ENCODE measurements around the gene GALNT9. TPM values are rescaled to one million over a fixed set of nuclear protein-coding genes. Genes with fewer than 3 reads are reported as not detected.

The GALNT9 gene
- total and polyA plus RNA-seq, 5 donors from 2014 or later: 0.37 to 0.69 (median 0.64) TPM; not detected in 2

DNA sequence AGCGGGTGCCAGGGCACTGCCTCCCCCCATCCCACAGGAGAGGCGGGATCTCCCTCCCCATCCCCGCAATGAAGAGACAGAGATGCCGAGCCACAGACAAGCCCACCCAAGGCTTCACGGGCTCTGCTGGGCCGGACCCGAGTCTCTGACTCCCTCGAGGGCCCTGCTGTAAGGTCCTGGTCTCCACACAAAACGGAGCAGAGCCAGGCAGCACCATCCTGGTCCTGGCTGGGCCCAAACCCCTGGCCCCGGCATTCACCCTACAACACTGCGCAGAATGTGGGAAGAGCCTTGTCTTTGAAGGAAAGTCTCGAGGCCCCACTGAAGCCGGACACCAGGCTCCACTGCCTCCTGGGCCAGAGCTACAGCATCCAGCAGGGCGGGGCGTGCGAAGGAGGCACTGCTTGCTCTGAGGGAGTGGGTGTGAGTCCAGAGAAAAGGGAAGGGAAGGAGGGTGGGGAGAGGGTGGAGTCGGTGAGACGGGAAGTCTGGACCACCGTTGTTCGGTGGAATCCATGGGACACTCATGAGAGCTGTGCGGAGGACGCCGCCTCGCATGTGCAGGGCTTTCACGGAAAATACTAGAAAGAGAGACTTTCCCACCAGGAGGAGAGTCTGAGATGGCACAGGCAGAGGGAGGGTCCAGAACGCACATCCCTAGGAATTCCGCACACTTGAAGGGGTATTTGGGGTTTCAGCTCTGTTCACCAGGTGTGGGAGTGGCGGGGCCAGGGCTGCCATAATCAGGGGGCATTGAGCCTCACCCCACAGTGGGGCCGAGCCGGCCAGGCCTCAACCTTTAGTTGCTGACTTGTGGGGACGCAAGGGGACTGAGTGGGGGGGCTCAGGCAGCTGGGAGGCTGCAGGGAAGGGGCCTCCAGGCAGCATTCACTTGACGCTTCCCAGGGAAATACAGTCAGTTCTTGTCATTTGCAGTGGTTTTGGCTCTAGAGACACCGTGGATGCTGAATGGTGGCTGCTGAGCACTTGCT is 36.8 kb downstream of the GALNT9 start:
- Histone ChIP-seq H3K27me3 (ENCODE audit: control insufficient read depth, insufficient read depth, low read length) (no peaks in the 10 kb centered on the region), H3K36me3 (ENCODE audit: control insufficient read depth, insufficient read depth, low read length) (no peaks in the 10 kb centered on the region), H3K9me3 (ENCODE audit: control insufficient read depth in 2 of 2, low read length in 2 of 2) (no peaks in the 10 kb centered on the region), H3K4me3 (ENCODE audit: low read depth, low read length) (no peak overlapping the region), H3K27ac (ENCODE audit: insufficient read depth, low read length, poor library complexity, severe bottlenecking) (no peak overlapping the region), H3K4me1 (ENCODE audit: control insufficient read depth, insufficient read depth, low read length, poor library complexity, severe bottlenecking) (no peaks in the 10 kb centered on the region)
- peaks cover 0 to 3% (median 0%) of the 10 kb centered on the region in 4 donors for H3K4me1 Mint-ChIP-seq
- H3K9me3 Mint-ChIP-seq: peaks cover 0 to 3% (median 0%) of the 10 kb centered on the region in 7 donors
- no peaks in the 10 kb centered on the region for H3K36me3 Mint-ChIP-seq
- H3K27ac Mint-ChIP-seq: no peak overlapping the region
- no peak for ATAC-seq (ENCODE audit: low read depth in 2 of 2)
- no peaks in the 10 kb centered on the region for H3K27me3 Mint-ChIP-seq
- no peak overlapping the region for H3K4me3 Mint-ChIP-seq
- DNase-seq: no peak

DNA sequence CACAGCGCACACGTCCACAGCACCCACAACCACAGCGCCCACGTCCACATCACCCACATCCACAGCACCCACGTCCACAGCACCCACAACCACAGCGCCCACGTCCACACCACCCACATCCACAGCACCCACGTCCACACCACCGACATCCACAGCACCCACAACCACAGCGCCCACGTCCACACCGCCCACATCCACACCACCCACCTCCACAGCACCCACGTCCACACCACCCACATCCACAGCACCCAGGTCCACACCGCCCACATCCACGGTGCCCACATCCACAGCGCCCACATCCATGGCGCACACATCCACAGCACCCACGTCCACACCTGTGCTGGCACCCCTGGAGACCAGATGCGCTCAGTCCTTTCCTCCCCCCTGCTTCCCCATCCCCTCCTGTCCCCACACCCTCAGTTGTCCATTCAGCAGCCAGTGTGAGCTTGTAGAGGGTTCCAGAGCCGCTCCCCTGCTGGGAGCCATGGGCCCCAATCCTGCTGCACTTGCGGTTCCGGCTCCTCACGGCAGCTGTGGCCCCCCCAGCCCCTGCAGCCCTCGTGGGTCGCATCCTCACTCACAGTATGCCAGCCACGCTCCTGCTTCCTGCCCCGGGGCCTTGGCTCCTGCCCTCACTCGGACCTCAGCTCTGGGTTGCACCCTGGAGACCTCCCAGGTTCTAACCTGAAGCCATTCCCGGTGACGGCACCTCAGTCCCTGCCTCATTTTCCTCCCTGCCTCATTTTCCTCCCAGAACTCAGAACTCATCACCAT is 37.8 kb downstream of the GALNT9 start:
- no peaks in the 10 kb centered on the region for H3K36me3 Mint-ChIP-seq
- Histone ChIP-seq H3K9me3 (ENCODE audit: control insufficient read depth in 2 of 2, low read length in 2 of 2) (no peaks in the 10 kb centered on the region), H3K27me3 (ENCODE audit: control insufficient read depth, insufficient read depth, low read length) (no peaks in the 10 kb centered on the region), H3K4me1 (ENCODE audit: control insufficient read depth, insufficient read depth, low read length, poor library complexity, severe bottlenecking) (no peaks in the 10 kb centered on the region), H3K27ac (ENCODE audit: insufficient read depth, low read length, poor library complexity, severe bottlenecking) (no peak overlapping the region), H3K4me3 (ENCODE audit: low read depth, low read length) (no peak overlapping the region), H3K36me3 (ENCODE audit: control insufficient read depth, insufficient read depth, low read length) (no peaks in the 10 kb centered on the region)
- no peak overlapping the region for H3K27ac Mint-ChIP-seq
- peaks cover 0 to 3% (median 0%) of the 10 kb centered on the region in 4 donors for H3K4me1 Mint-ChIP-seq
- DNase-seq (no peak), ATAC-seq (ENCODE audit: low read depth in 2 of 2) (no peak)
- H3K27me3 Mint-ChIP-seq: no peaks in the 10 kb centered on the region
- H3K4me3 Mint-ChIP-seq: no peak overlapping the region
- peaks cover 0 to 3% (median 0%) of the 10 kb centered on the region in 7 donors for H3K9me3 Mint-ChIP-seq

DNA sequence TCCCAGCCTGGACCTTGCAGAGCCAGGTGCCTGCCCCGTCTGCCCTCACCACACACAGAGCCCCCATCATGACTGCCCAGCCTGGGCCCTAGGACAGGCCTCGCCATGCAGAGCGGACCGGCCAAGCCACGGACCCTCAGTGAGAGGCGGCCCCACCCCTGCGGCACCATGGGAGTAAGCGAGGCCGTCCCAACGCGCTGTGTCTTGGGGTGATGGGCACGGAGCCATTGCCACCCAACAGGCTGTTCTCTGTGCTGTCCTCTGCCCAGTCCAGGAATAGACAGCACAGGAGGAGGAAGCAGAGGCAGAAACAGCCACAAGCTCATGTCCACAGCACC is 39.2 kb downstream of the GALNT9 start:
- Mint-ChIP-seq H3K4me1 (peaks cover 0 to 6% (median 0%) of the 10 kb centered on the region in 4 donors), H3K36me3 (no peaks in the 10 kb centered on the region), H3K4me3 (no peak overlapping the region), H3K27me3 (no peaks in the 10 kb centered on the region), H3K9me3 (peaks cover 0 to 3% (median 0%) of the 10 kb centered on the region in 7 donors), H3K27ac (no peak overlapping the region)
- H3K27me3 ChIP-seq (ENCODE audit: control insufficient read depth, insufficient read depth, low read length): no peaks in the 10 kb centered on the region
- no peaks in the 10 kb centered on the region for H3K9me3 ChIP-seq (ENCODE audit: control insufficient read depth in 2 of 2, low read length in 2 of 2)
- no peaks in the 10 kb centered on the region for H3K36me3 ChIP-seq (ENCODE audit: control insufficient read depth, insufficient read depth, low read length)
- DNase-seq (no peak), ATAC-seq (ENCODE audit: low read depth in 2 of 2) (no peak)
- no peaks in the 10 kb centered on the region for H3K4me1 ChIP-seq (ENCODE audit: control insufficient read depth, insufficient read depth, low read length, poor library complexity, severe bottlenecking)
- H3K4me3 ChIP-seq (ENCODE audit: low read depth, low read length): no peak overlapping the region
- no peak overlapping the region for H3K27ac ChIP-seq (ENCODE audit: insufficient read depth, low read length, poor library complexity, severe bottlenecking)

DNA sequence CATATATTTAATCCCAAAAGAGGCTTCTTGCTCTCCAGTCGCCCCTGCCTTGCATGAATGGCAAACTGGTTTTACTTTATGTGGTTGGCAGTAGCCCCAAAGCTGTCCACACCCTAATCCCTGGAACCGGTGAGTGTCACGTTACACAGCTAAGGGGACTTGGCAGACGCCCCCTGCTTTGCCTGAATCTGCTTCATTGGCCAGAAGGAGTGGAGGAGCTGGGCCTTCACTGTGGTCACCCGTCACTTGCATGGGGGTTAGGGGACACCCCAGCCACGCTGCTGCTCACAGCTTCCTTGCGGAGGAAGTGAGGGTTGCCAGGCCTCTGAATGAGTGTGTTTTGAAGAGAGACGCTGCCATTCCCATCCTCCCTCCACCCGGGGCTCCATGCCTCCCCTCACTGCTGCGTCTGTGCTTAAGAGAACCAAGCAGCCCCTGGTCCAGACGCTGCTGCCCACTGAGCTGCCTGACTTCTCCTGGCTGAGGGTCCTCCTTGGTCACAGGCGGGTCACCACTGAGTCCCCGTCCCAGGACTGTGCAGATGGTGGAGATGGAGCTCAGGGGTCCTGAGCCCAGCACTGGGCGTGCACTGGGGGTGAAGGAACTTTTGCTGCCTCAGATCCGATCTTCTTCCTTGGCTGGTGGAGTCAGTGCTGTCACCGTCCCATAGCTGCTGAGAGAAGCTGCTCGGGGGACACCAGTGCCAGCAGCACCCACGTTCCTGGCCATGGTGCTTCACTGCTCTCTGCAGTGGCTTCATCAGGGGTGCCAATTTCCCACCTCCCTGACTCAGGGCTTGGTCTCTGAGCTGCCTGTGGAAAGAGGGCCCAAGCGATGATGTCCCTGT is 39.8 kb downstream of the GALNT9 start:
- no peaks in the 10 kb centered on the region for H3K36me3 ChIP-seq (ENCODE audit: control insufficient read depth, insufficient read depth, low read length)
- Mint-ChIP-seq H3K27ac (peak overlapping the region in 1 of 3 donors; percentile 55), H3K36me3 (no peaks in the 10 kb centered on the region), H3K4me3 (no peak overlapping the region), H3K27me3 (no peaks in the 10 kb centered on the region), H3K4me1 (peaks cover 0 to 6% (median 0%) of the 10 kb centered on the region in 4 donors), H3K9me3 (peaks cover 0 to 3% (median 0%) of the 10 kb centered on the region in 7 donors)
- H3K27ac ChIP-seq (ENCODE audit: insufficient read depth, low read length, poor library complexity, severe bottlenecking): no peak overlapping the region
- H3K4me1 ChIP-seq (ENCODE audit: control insufficient read depth, insufficient read depth, low read length, poor library complexity, severe bottlenecking): no peaks in the 10 kb centered on the region
- DNase-seq (no peak), ATAC-seq (ENCODE audit: low read depth in 2 of 2) (no peak)
- no peak overlapping the region for H3K4me3 ChIP-seq (ENCODE audit: low read depth, low read length)
- no peaks in the 10 kb centered on the region for H3K9me3 ChIP-seq (ENCODE audit: control insufficient read depth in 2 of 2, low read length in 2 of 2)
- H3K27me3 ChIP-seq (ENCODE audit: control insufficient read depth, insufficient read depth, low read length): no peaks in the 10 kb centered on the region

DNA sequence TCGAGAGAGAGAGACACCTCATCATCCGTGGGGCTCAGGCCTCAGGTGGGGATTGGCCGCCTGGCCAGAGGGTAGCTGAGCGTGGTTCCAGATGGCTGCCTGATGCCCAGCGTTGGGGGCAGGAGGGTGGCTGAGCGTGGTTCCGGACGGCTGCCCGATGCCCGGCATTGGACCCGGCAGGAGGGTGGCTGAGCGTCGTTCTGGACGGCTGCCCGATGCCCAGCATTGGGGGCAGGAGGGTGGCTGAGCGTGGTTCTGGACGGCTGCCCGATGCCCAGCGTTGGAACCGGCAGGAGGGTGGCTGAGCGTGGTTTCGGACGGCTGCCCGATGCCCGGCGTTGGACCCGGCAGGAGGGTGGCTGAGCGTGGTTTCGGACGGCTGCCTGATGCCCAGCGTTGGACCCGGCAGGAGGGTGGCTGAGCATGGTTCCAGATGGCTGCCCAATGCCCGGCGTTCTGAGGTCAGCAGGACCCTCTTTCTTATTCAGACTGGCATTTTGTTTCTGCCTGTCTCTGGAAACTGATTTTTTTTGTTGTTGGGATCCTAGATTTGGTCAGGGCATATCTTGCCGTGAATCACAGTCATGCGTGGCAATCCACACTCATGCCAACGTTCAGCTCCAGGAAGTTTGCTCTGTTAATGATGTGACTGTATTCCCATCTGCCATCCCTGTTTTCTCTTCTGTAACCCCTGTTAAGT is 40.7 kb downstream of the GALNT9 start:
- H3K4me3 Mint-ChIP-seq: no peak overlapping the region
- DNase-seq: no peak

DNA sequence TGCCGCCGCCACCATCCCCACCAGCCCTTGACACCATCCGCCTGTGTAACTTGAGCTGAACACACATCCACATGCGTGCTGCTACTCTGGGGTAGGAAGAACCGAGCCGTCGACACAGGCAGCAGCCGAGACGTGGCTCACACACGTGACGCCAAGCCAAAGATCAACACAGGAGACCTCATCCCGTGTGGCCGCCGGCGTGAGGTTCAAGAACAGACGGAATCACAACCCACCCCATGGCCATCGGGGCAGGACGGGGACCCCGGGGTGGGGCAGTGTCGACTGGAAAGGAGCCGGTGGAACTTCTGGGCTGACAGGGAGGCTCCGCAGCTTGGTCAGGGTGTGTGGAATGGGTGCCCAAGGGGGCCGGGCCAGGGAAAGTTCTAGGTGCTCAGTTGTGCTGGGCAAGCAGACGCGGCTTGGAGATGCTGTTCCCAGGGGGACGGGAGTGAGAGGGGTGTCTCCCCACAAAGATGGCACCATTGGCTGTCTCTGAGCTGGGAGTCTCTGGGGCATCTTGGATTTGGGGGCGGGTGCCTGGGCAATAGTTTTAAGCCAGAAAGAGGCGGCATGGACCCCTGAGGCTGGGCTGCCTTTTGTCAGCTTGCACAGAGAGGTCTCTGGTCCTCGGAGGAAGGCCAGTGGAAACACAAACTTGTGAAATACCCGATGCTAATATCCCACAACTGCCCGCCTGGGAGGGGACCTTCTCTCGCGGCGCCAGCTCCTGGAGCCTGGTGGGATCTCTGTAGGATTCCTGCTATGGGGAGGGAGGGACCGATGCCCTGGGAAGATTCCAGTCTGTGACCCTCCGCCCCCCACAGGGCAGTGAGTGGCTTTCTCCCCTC is 41.8 kb downstream of the GALNT9 start:
- peaks cover 0 to 5% (median 0%) of the 10 kb centered on the region in 7 donors for H3K9me3 Mint-ChIP-seq
- H3K4me1 ChIP-seq (ENCODE audit: control insufficient read depth, insufficient read depth, low read length, poor library complexity, severe bottlenecking): peaks cover 12% of the 10 kb centered on the region
- H3K36me3 ChIP-seq (ENCODE audit: control insufficient read depth, insufficient read depth, low read length): no peaks in the 10 kb centered on the region
- no peak overlapping the region for H3K27ac Mint-ChIP-seq
- no peak overlapping the region for H3K4me3 Mint-ChIP-seq
- H3K36me3 Mint-ChIP-seq: no peaks in the 10 kb centered on the region
- no peak overlapping the region for H3K4me3 ChIP-seq (ENCODE audit: low read depth, low read length)
- no peak overlapping the region for H3K27ac ChIP-seq (ENCODE audit: insufficient read depth, low read length, poor library complexity, severe bottlenecking)
- H3K27me3 ChIP-seq (ENCODE audit: control insufficient read depth, insufficient read depth, low read length): no peaks in the 10 kb centered on the region
- ATAC-seq (ENCODE audit: low read depth in 2 of 2) (no peak), DNase-seq (no peak)
- peaks cover 0 to 20% (median 3%) of the 10 kb centered on the region in 4 donors for H3K4me1 Mint-ChIP-seq
- no peaks in the 10 kb centered on the region for H3K9me3 ChIP-seq (ENCODE audit: control insufficient read depth in 2 of 2, low read length in 2 of 2)
- H3K27me3 Mint-ChIP-seq: no peaks in the 10 kb centered on the region

More for the DNA sequence above, 40.7 kb downstream of the GALNT9 start:
- H3K27me3 ChIP-seq (ENCODE audit: control insufficient read depth, insufficient read depth, low read length): no peaks in the 10 kb centered on the region
- H3K4me1 Mint-ChIP-seq: peaks cover 0 to 14% (median 3%) of the 10 kb centered on the region in 4 donors
- no peaks in the 10 kb centered on the region for H3K36me3 Mint-ChIP-seq
- H3K4me3 ChIP-seq (ENCODE audit: low read depth, low read length): no peak overlapping the region
- ATAC-seq (ENCODE audit: low read depth in 2 of 2): no peak
- H3K36me3 ChIP-seq (ENCODE audit: control insufficient read depth, insufficient read depth, low read length): no peaks in the 10 kb centered on the region
- peaks cover 0 to 5% (median 0%) of the 10 kb centered on the region in 7 donors for H3K9me3 Mint-ChIP-seq
- H3K9me3 ChIP-seq (ENCODE audit: control insufficient read depth in 2 of 2, low read length in 2 of 2): no peaks in the 10 kb centered on the region
- H3K27me3 Mint-ChIP-seq: no peaks in the 10 kb centered on the region
- H3K4me1 ChIP-seq (ENCODE audit: control insufficient read depth, insufficient read depth, low read length, poor library complexity, severe bottlenecking): peaks cover 2% of the 10 kb centered on the region
- H3K27ac Mint-ChIP-seq: peak overlapping the region in 1 of 3 donors; percentile 55
- H3K27ac ChIP-seq (ENCODE audit: insufficient read depth, low read length, poor library complexity, severe bottlenecking): no peak overlapping the region
